ENCODE results near the gene MARVELD3. TPM values are rescaled to one million over a fixed set of nuclear protein-coding genes. Genes with fewer than 3 reads are reported as not detected.
A peak's percentile ranks its signal among the peaks of the same experiment; 100 is the strongest.

MARVELD3 gene
- total and polyA plus RNA-seq, 2 donors (not counting 1 experiment from before 2014, with no cell fraction given), result not detected

DNA sequence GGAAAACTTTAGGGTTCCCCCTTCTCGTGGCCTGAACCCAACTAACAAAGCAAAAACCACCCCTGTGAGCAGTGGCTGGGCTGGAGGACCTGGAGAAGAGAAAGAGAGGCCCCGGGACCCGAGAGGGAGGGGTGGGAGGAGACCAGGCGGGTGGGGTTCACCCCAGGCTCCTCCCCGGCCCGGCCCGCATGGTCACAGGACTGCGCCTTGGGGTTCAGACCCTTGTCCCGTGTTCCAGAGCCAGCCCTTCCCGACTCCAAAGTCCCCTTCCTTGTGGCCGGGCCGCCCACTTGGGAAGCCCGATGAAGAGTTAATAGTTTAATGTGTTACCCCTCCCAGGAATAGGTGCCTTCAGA lies 852 bp downstream of the MARVELD3 start:
- Histone ChIP-seq H3K27me3 (replicated peaks in 1 of 4; ENCODE audit: control extremely low read depth in 1 of 4, control insufficient read depth in 3 of 4, insufficient read depth in 4 of 4, low read length in 3 of 4) (peaks cover 0 to 29% (median 23%) of the 10 kb centered on the region in 4 experiments), H3K36me3 (replicated peaks in 1 of 2; ENCODE audit: control extremely low read depth in 1 of 2, control insufficient read depth in 1 of 2, extremely low read depth in 1 of 2, insufficient read depth in 2 of 2, low read length in 1 of 2) (no peaks in the 10 kb centered on the region), H3K9me3 (ENCODE audit: control extremely low read depth in 1 of 3, control insufficient read depth in 2 of 3, insufficient read depth in 1 of 3, low read length in 2 of 3) (peaks cover 0 to 4% (median 0%) of the 10 kb centered on the region in 3 donors), H3K27ac (ENCODE audit: low read length in 2 of 2) (no peak overlapping the region), H2AFZ (ENCODE audit: insufficient read depth, low read depth, low read length, poor library complexity, severe bottlenecking) (peak overlapping the region; percentile 69), H3K4me2 (replicated peaks; ENCODE audit: low read depth, low read length, poor library complexity, severe bottlenecking) (peak overlapping the region; percentile 95), H3K9ac (ENCODE audit: low read length) (peak overlapping the region; percentile 66), H3K4me3 (ENCODE audit: control extremely low read depth in 1 of 5, extremely low read depth in 1 of 5, insufficient read depth in 1 of 5, low read depth in 2 of 5, low read length in 4 of 5) (peak overlapping the region in 4 of 5 experiments; percentile 13 to 64 (median 56)), H4K20me1 (ENCODE audit: control insufficient read depth, insufficient read depth, low read length, poor library complexity, severe bottlenecking) (no peaks in the 10 kb centered on the region), H3K4me1 (ENCODE audit: control insufficient read depth in 2 of 2, insufficient read depth in 2 of 2, low read length in 2 of 2) (peaks cover 16 to 20% of the 10 kb centered on the region in 2 donors), H3K79me2 (ENCODE audit: control insufficient read depth, insufficient read depth, low read length) (no peaks in the 10 kb centered on the region)
- Mint-ChIP-seq H3K27me3 (peaks cover 5% of the 10 kb centered on the region), H3K9me3 (ENCODE audit: insufficient read depth) (no peaks in the 10 kb centered on the region), H3K27ac (no peak overlapping the region), H3K4me3 (peak overlapping the region; percentile 80), H3K4me1 (peaks cover 8% of the 10 kb centered on the region)
- CTCF ChIA-PET, result no interaction called here
- no peak for TF ChIP-seq EZH2 (IDR thresholded peaks at IDR 0.05; ENCODE audit: borderline replicate concordance, insufficient read depth, low read depth, low read length, poor library complexity, severe bottlenecking)
- TF ChIP-seq, protein P1, sequence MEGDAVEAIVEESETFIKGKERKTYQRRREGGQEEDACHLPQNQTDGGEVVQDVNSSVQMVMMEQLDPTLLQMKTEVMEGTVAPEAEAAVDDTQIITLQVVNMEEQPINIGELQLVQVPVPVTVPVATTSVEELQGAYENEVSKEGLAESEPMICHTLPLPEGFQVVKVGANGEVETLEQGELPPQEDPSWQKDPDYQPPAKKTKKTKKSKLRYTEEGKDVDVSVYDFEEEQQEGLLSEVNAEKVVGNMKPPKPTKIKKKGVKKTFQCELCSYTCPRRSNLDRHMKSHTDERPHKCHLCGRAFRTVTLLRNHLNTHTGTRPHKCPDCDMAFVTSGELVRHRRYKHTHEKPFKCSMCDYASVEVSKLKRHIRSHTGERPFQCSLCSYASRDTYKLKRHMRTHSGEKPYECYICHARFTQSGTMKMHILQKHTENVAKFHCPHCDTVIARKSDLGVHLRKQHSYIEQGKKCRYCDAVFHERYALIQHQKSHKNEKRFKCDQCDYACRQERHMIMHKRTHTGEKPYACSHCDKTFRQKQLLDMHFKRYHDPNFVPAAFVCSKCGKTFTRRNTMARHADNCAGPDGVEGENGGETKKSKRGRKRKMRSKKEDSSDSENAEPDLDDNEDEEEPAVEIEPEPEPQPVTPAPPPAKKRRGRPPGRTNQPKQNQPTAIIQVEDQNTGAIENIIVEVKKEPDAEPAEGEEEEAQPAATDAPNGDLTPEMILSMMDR (IDR thresholded peaks at IDR 0.05), result no peak
- WGBS (ENCODE audit: insufficient coverage), result 8% methylated on average over 4 of the region's 13 CpGs
- ATAC-seq (ENCODE audit: low read depth) (no peak), DNase-seq (peak; percentile 33)
- intact Hi-C loops (cut with micrococcal nuclease), result no loop called here
- POLR2A ChIA-PET, result interaction anchor here (0.7 kb wide), 1 partner anchor 78 kb away, joined by 3 read pairs; no protein-coding TSS in a partner anchor

DNA sequence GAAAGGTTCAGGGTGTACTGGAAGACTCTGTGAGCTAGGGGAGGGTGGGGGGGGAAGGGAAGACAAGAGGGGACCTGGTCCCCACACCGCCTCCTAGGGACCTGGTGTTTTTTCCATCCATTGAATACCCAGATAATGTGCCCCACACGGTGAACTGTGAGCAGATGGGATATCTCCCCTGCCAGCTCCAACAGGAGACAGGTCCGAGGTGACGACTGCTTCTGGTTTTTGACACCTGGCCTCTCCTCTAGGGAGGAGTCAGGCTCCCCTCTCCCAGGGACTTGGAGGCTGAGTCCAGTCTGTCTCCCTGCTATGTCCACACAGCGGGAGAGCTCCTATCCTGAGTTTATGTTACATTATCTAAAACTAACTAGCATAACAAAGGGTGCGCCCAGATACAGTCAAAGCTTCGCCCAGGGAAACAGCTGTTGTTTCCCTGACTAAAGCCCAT lies 1.8 kb downstream of the MARVELD3 start:
- no peak for ATAC-seq (ENCODE audit: low read depth)
- TF ChIP-seq, protein P1 (IDR thresholded peaks at IDR 0.05), result no peak
- no peak for TF ChIP-seq EZH2 (IDR thresholded peaks at IDR 0.05; ENCODE audit: borderline replicate concordance, insufficient read depth, low read depth, low read length, poor library complexity, severe bottlenecking)
- WGBS (ENCODE audit: insufficient coverage), result 87% methylated on average over 6 of the region's 7 CpGs
- Histone ChIP-seq H3K79me2 (ENCODE audit: control insufficient read depth, insufficient read depth, low read length) (no peaks in the 10 kb centered on the region), H3K4me3 (ENCODE audit: control extremely low read depth in 1 of 5, extremely low read depth in 1 of 5, insufficient read depth in 1 of 5, low read depth in 2 of 5, low read length in 4 of 5) (no peak overlapping the region), H4K20me1 (ENCODE audit: control insufficient read depth, insufficient read depth, low read length, poor library complexity, severe bottlenecking) (no peaks in the 10 kb centered on the region), H2AFZ (ENCODE audit: insufficient read depth, low read depth, low read length, poor library complexity, severe bottlenecking) (no peak overlapping the region), H3K9me3 (ENCODE audit: control extremely low read depth in 1 of 3, control insufficient read depth in 2 of 3, insufficient read depth in 1 of 3, low read length in 2 of 3) (peaks cover 0 to 4% (median 0%) of the 10 kb centered on the region in 3 donors), H3K4me1 (ENCODE audit: control insufficient read depth in 2 of 2, insufficient read depth in 2 of 2, low read length in 2 of 2) (peaks cover 16 to 17% of the 10 kb centered on the region in 2 donors), H3K36me3 (replicated peaks in 1 of 2; ENCODE audit: control extremely low read depth in 1 of 2, control insufficient read depth in 1 of 2, extremely low read depth in 1 of 2, insufficient read depth in 2 of 2, low read length in 1 of 2) (no peaks in the 10 kb centered on the region), H3K27me3 (replicated peaks in 1 of 4; ENCODE audit: control extremely low read depth in 1 of 4, control insufficient read depth in 3 of 4, insufficient read depth in 4 of 4, low read length in 3 of 4) (peaks cover 0 to 29% (median 23%) of the 10 kb centered on the region in 4 experiments), H3K4me2 (replicated peaks; ENCODE audit: low read depth, low read length, poor library complexity, severe bottlenecking) (no peak overlapping the region), H3K27ac (ENCODE audit: low read length in 2 of 2) (no peak overlapping the region), H3K9ac (ENCODE audit: low read length) (no peak overlapping the region)
- CTCF ChIA-PET, result interaction anchor here (1.1 to 1.9 kb wide), 2 partner anchors 17 to 42 kb away, joined by 3 to 9 read pairs; no protein-coding TSS in a partner anchor
- Mint-ChIP-seq H3K27ac (no peak overlapping the region), H3K27me3 (no peaks in the 10 kb centered on the region), H3K4me1 (peaks cover 3% of the 10 kb centered on the region), H3K9me3 (ENCODE audit: insufficient read depth) (no peaks in the 10 kb centered on the region), H3K4me3 (peak overlapping the region; percentile 7)
- DNase-seq, result no peak
- intact Hi-C loops (cut with micrococcal nuclease), result no loop called here
- POLR2A ChIA-PET, result no interaction called here

Data from B cell (primary cell).